ENCODE results near the gene STIP1. TPM values are rescaled to one million over a fixed set of nuclear protein-coding genes. Genes with fewer than 3 reads are reported as not detected.

STIP1 gene
- total RNA-seq, 4 donors from 2014 or later: 141 to 193 (median 168) TPM

DNA sequence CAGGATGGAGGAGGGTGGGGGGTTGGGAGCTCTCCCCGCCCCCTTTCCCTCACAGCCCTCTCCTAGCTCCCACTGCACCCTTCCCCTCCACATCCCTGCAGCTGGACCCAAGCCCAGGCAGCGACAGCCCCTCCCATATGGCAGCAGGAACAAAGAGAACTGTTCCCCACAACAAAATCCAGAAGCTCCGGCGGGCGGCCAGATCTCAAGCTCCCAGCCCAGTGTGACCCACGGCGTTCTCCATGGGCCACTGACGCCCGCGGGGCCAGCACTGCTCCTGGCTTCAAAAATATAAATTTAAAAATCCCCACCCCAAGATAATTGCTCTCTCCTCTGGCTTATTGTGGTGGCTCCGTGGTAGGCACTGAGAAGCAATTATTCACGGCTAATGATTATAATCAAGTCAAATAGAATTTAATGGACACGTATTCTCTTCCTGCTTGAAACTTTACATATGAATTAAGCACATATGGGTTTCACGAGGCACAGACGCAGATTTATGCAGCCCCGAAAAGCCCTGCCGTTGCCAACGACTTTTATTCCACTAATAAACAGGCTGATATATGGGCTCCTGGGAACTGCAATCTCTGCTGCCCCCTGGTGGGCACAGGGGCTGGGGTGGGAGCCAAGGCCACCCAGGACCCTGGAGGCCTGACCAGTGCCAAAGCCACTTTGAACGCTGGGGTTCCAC, 37.6 kb upstream of the STIP1 start:
- H3K9me3 ChIP-seq: no peaks in the 10 kb centered on the region
- TF ChIP-seq, protein P1, sequence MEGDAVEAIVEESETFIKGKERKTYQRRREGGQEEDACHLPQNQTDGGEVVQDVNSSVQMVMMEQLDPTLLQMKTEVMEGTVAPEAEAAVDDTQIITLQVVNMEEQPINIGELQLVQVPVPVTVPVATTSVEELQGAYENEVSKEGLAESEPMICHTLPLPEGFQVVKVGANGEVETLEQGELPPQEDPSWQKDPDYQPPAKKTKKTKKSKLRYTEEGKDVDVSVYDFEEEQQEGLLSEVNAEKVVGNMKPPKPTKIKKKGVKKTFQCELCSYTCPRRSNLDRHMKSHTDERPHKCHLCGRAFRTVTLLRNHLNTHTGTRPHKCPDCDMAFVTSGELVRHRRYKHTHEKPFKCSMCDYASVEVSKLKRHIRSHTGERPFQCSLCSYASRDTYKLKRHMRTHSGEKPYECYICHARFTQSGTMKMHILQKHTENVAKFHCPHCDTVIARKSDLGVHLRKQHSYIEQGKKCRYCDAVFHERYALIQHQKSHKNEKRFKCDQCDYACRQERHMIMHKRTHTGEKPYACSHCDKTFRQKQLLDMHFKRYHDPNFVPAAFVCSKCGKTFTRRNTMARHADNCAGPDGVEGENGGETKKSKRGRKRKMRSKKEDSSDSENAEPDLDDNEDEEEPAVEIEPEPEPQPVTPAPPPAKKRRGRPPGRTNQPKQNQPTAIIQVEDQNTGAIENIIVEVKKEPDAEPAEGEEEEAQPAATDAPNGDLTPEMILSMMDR (IDR thresholded peaks at IDR 0.05 in 4 of 5, conservative IDR thresholded peaks at IDR 0.05 in 1 of 5): peak; percentile 86 to 96 (median 94)
- TF ChIP-seq POLR2A (IDR thresholded peaks at IDR 0.05): no peak
- peak overlapping the region; percentile 26 to 45 (median 30) for H3K4me3 ChIP-seq
- peak; percentile 50 to 57 for ATAC-seq
- H3K27ac ChIP-seq: peak overlapping the region; percentile 35 to 96 (median 66)
- in situ Hi-C loops (cut with MboI; ENCODE audit: low sequenced_read_pairs in 4 of 4): loop anchor here (5.0 to 25.0 kb wide), 4 partner anchors 146 to 311 kb away; partner anchors contain the start of gene MARK2 (in 3 of the 4)
- no peaks in the 10 kb centered on the region for H3K36me3 ChIP-seq
- intact Hi-C loops (cut with DNase I; ENCODE audit: low total_unique reads): loop anchor here (1.0 to 2.0 kb wide), 2 partner anchors 148 to 312 kb away; no protein-coding TSS in a partner anchor
- H3K4me1 ChIP-seq: peaks cover 44 to 69% of the 10 kb centered on the region in 2 donors
- no peaks in the 10 kb centered on the region for H3K27me3 ChIP-seq
- DNase-seq: peak; percentile 44 to 70

DNA sequence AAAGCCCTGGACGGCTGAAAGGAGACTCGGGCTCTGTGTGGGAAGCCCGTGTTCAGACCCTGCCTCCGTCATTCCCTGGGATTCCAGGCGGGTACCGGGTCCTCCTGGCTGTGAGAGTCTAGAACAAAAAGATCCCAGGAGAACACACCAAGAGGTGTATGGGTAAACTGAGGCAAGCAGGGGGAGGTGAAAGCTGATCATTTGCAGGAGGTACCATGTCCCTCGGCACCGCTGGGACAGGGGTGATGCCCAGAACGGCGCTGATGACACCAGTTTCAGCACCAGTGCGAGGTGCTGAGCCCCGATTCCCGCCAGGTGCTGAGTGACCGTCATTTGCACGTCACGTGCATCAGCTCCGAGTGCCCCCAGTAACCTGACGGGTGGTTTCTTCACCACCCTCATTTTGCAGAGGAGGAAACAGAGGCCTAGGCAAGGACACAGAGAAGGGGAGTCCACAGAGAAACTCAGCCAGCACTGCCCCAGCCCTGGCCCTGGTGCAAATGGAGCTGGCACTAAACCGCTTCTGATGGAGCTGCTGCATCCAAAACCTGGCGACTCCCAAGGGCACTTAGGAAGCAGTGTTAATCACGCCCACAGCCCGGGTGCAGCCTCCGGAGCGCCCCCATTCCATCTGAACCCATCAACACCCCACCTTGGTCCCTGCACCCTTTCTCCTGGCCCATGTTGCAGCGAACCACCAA, 36.9 kb upstream of the STIP1 start:
- no peaks in the 10 kb centered on the region for H3K36me3 ChIP-seq
- intact Hi-C loops (cut with DNase I; ENCODE audit: low total_unique reads): loop anchor here (1.0 to 2.0 kb wide), 2 partner anchors 149 to 312 kb away; no protein-coding TSS in a partner anchor
- H3K27me3 ChIP-seq: no peaks in the 10 kb centered on the region
- peak overlapping the region in 1 of 4 donors; percentile 45 for H3K4me3 ChIP-seq
- peaks cover 48 to 71% of the 10 kb centered on the region in 2 donors for H3K4me1 ChIP-seq
- H3K27ac ChIP-seq: peak overlapping the region; percentile 82 to 96 (median 93)
- in situ Hi-C loops (cut with MboI; ENCODE audit: low sequenced_read_pairs in 4 of 4): loop anchor here (5.0 to 25.0 kb wide), 4 partner anchors 147 to 312 kb away; partner anchors contain the start of gene MARK2 (in 3 of the 4)
- no peak for DNase-seq
- ATAC-seq: no peak
- no peaks in the 10 kb centered on the region for H3K9me3 ChIP-seq
- TF ChIP-seq, protein P1 (IDR thresholded peaks at IDR 0.05 in 4 of 5, conservative IDR thresholded peaks at IDR 0.05 in 1 of 5): peak in 4 of 5 experiments; percentile 1 to 43 (median 22)
- no peak for TF ChIP-seq POLR2A (IDR thresholded peaks at IDR 0.05)

- Histone ChIP-seq H3K27me3 (no peaks in the 10 kb centered on the region), H3K27ac (peak overlapping the region; percentile 82 to 96 (median 93)), H3K4me1 (peaks cover 49 to 75% of the 10 kb centered on the region in 2 donors), H3K4me3 (no peak overlapping the region), H3K9me3 (no peaks in the 10 kb centered on the region), H3K36me3 (no peaks in the 10 kb centered on the region)
- in situ Hi-C loops (cut with MboI; ENCODE audit: low sequenced_read_pairs in 4 of 4): loop anchor here in 1 of 4 donors (25.0 kb wide), 1 partner anchor 313 kb away; the partner anchor contains the start of gene MARK2
- TF ChIP-seq, protein P1 (IDR thresholded peaks at IDR 0.05 in 4 of 5, conservative IDR thresholded peaks at IDR 0.05 in 1 of 5): no peak
- no peak for TF ChIP-seq POLR2A (IDR thresholded peaks at IDR 0.05)
- intact Hi-C loops (cut with DNase I; ENCODE audit: low total_unique reads): loop anchor here (2.0 to 5.0 kb wide), 3 partner anchors 63 to 383 kb away; partner anchors contain the start of gene ZFTA
- DNase-seq: no peak
- no peak for ATAC-seq
Observed at GRCh38 chr11:64150051-64150450, 35.9 kb upstream of the STIP1 start.

GRCh38 chr11:64150481-64151239, 35.3 kb upstream of the STIP1 start:
- H3K4me3 ChIP-seq: no peak overlapping the region
- intact Hi-C loops (cut with DNase I; ENCODE audit: low total_unique reads): loop anchor here (2.0 to 5.0 kb wide), 3 partner anchors 63 to 383 kb away; partner anchors contain the start of gene ZFTA

More at GRCh38 chr11:64150481-64151239, 35.3 kb upstream of the STIP1 start:
- ATAC-seq (peak; percentile 64 to 70), DNase-seq (peak; percentile 69 to 92)
- peaks cover 49 to 69% of the 10 kb centered on the region in 2 donors for H3K4me1 ChIP-seq
- no peaks in the 10 kb centered on the region for H3K36me3 ChIP-seq
- no peaks in the 10 kb centered on the region for H3K9me3 ChIP-seq
- in situ Hi-C loops (cut with MboI; ENCODE audit: low sequenced_read_pairs in 4 of 4): loop anchor here in 1 of 4 donors (25.0 kb wide), 1 partner anchor 313 kb away; the partner anchor contains the start of gene MARK2
- H3K27me3 ChIP-seq: no peaks in the 10 kb centered on the region
- TF ChIP-seq, protein P1 (IDR thresholded peaks at IDR 0.05 in 4 of 5, conservative IDR thresholded peaks at IDR 0.05 in 1 of 5): no peak
- TF ChIP-seq POLR2A (IDR thresholded peaks at IDR 0.05): no peak
- H3K27ac ChIP-seq: peak overlapping the region; percentile 82 to 96 (median 93)
